Testis (tissue), 3 donors: Measurements from ENCODE around the gene DDB1. TPM values are rescaled to one million over a fixed set of nuclear protein-coding genes. Genes with fewer than 3 reads are reported as not detected.

Experiments
- DNase-seq: peaks from one replicate; pipeline ENCODE4 v3.0.0-alpha.2; 2019
- H3K27ac ChIP-seq, 2 donors: fragments of 200-600 bp; sonication (generic); one replicate each; pipeline ENCODE4 v1.5.1; 2019
- H3K27me3 ChIP-seq: fragments of 200-600 bp; sonication (generic); one replicate; pipeline ENCODE4 v1.5.1; 2019
- H3K36me3 ChIP-seq: fragments of 200-600 bp; sonication (generic); one replicate; pipeline ENCODE4 v1.5.1; 2017; ENCODE audit warnings: low read depth; ENCODE audit errors: missing control alignments
- H3K4me1 ChIP-seq: fragments of 200-600 bp; sonication (generic); one replicate; pipeline ENCODE4 v1.5.1; 2019
- H3K4me3 ChIP-seq, 2 donors: fragments of 200-600 bp; sonication (generic); one replicate each; pipeline ENCODE4 v1.5.1; 2017 to 2019
- H3K9me3 ChIP-seq: fragments of 200-600 bp; sonication (generic); one replicate; pipeline ENCODE4 v1.5.1; 2017
- CTCF ChIP-seq, 3 experiments: fragments of 450-650 bp in 2 of 3; fragments of 200-600 bp in 1 of 3; sonication (generic) in 1 of 3; IDR thresholded peaks; one replicate each; pipeline ENCODE4 v1.5.1; 2016 to 2019; ENCODE audit warnings: antibody characterized with exemption in 3 of 3, mild to moderate bottlenecking in 2 of 3, moderate library complexity in 1 of 3
- POLR2A ChIP-seq: fragments of 450-650 bp; IDR thresholded peaks from one replicate; pipeline ENCODE4 v1.6.1; 2017; ENCODE audit warnings: antibody characterized with exemption, mild to moderate bottlenecking, moderate library complexity
- WGBS, 2 donors: methylation state at CpG; one replicate each; pipeline ENCODE4 v1.1.5; 2018; 5-methylcytosine and 5-hydroxymethylcytosine counted together
- intact Hi-C: fragments of 100-400 bp; cut with DNase I; formaldehyde crosslinking; loops from one replicate; pipeline ENCODE4 v1.15.1; 2023; ENCODE audit warnings: low total_unique reads
- polyA plus RNA-seq: library from polyadenylated mRNA; stranded (reverse); fragments of 350-450 nt; fragmentation: Illumina TruSeq; extraction: RNeasy Lipid Tissue Mini Kit (QIAGEN cat#74804); gene quantifications from one replicate; pipeline ENCODE4 v1.2.3, GENCODE V29; 2014; ENCODE audit warnings: low read depth, low replicate concordance; ENCODE audit not compliant: insufficient read depth
- total RNA-seq, 2 donors: library from RNA; depleted of rRNA; stranded (reverse); fragments of >200 nt; gene quantifications; one replicate each; pipeline ENCODE4 v1.2.3, GENCODE V29; 2016

Gene DDB1
- total and polyA plus RNA-seq, 3 donors from 2014 or later: 257 to 333 (median 266) TPM

GRCh38 chr11:61331651-61332050 lies 1.3 kb downstream of the DDB1 start:
- peak overlapping the region; percentile 82 to 95 for H3K27ac ChIP-seq
- 32 to 33% methylated on average over 6 of the region's 6 CpGs for WGBS, 2 donors
- H3K9me3 ChIP-seq: no peaks in the 10 kb centered on the region
- DNase-seq: no peak
- peak overlapping the region; percentile 85 to 91 for H3K4me3 ChIP-seq
- no peaks in the 10 kb centered on the region for H3K27me3 ChIP-seq
- intact Hi-C loops: loop anchor here (10.0 kb wide), 1 partner anchor 103 kb away; the partner anchor contains the start of gene SDHAF2
- H3K36me3 ChIP-seq: no peaks in the 10 kb centered on the region
- peaks cover 49% of the 10 kb centered on the region for H3K4me1 ChIP-seq
- TF ChIP-seq POLR2A: no peak
- no peak for TF ChIP-seq CTCF (IDR thresholded peaks at IDR 0.05)

GRCh38 chr11:61329871-61330270 lies 3.0 kb downstream of the DDB1 start:
- H3K9me3 ChIP-seq: no peaks in the 10 kb centered on the region
- TF ChIP-seq POLR2A: no peak
- TF ChIP-seq CTCF (IDR thresholded peaks at IDR 0.05): no peak
- no peak overlapping the region for H3K27ac ChIP-seq
- 90 to 96% methylated on average over 4 of the region's 4 CpGs for WGBS, 2 donors
- H3K36me3 ChIP-seq: no peaks in the 10 kb centered on the region
- no peaks in the 10 kb centered on the region for H3K27me3 ChIP-seq
- intact Hi-C loops: loop anchor here (10.0 kb wide), 1 partner anchor 105 kb away; the partner anchor contains the start of gene SDHAF2
- no peak overlapping the region for H3K4me3 ChIP-seq
- DNase-seq: no peak
- H3K4me1 ChIP-seq: peaks cover 31% of the 10 kb centered on the region

- intact Hi-C loops: no loop called here
- no peaks in the 10 kb centered on the region for H3K9me3 ChIP-seq
- no peaks in the 10 kb centered on the region for H3K36me3 ChIP-seq
- no peak overlapping the region for H3K4me3 ChIP-seq
- H3K27ac ChIP-seq: no peak overlapping the region
- no peaks in the 10 kb centered on the region for H3K27me3 ChIP-seq
- TF ChIP-seq POLR2A (no peak), CTCF (IDR thresholded peaks at IDR 0.05) (no peak)
- WGBS, 2 donors: 80 to 84% methylated on average over 9 of the region's 9 CpGs
- no peak for DNase-seq
- H3K4me1 ChIP-seq: peaks cover 17% of the 10 kb centered on the region
These were observed 4.6 kb downstream of the DDB1 start for GRCh38 chr11:61328351-61328750.

GRCh38 chr11:61327669-61328071 lies 5.2 kb downstream of the DDB1 start:
- peaks cover 17% of the 10 kb centered on the region for H3K4me1 ChIP-seq
- H3K9me3 ChIP-seq: no peaks in the 10 kb centered on the region
- intact Hi-C loops: no loop called here
- peak overlapping the region in 1 of 2 donors; percentile 23 for H3K27ac ChIP-seq
- no peak for DNase-seq
- TF ChIP-seq POLR2A (no peak), CTCF (IDR thresholded peaks at IDR 0.05) (no peak)
- H3K27me3 ChIP-seq: no peaks in the 10 kb centered on the region
- no peak overlapping the region for H3K4me3 ChIP-seq
- H3K36me3 ChIP-seq: no peaks in the 10 kb centered on the region

GRCh38 chr11:61325649-61326414 lies 7.1 kb downstream of the DDB1 start:
- no peaks in the 10 kb centered on the region for H3K9me3 ChIP-seq
- intact Hi-C loops: no loop called here
- no peaks in the 10 kb centered on the region for H3K36me3 ChIP-seq
- WGBS, 2 donors: 72 to 75% methylated on average over 2 of the region's 2 CpGs
- H3K27ac ChIP-seq: no peak overlapping the region
- TF ChIP-seq POLR2A (no peak), CTCF (IDR thresholded peaks at IDR 0.05) (no peak)
- DNase-seq: peak; percentile 41
- H3K27me3 ChIP-seq: no peaks in the 10 kb centered on the region
- H3K4me1 ChIP-seq: peaks cover 6% of the 10 kb centered on the region
- H3K4me3 ChIP-seq: no peak overlapping the region
